K562 (cell line): Measurements from ENCODE around the gene SCIN. TPM values are rescaled to one million over a fixed set of nuclear protein-coding genes. Genes with fewer than 3 reads are reported as not detected.
A peak's percentile ranks its signal among the peaks of the same experiment; 100 is the strongest.
"Not testable (repeated sequence)": the region's sequence is repeated elsewhere in the genome, so short reads cannot be mapped to it uniquely, and the experiment has no call there.

Experiments used
- ATAC-seq: fragments of 200-7000 bp; cut with Tn5 transposase; 3 replicates; pipeline ENCODE4 v1.9.1; 2020; ENCODE audit warnings: moderate library complexity
- BruUV-seq: library from RNA; stranded (reverse); fragments of 400-500 nt; replicated peaks from 2 replicates; lab custom pipeline; 2021; lab: Mats Ljungman, UMichigan
- CTCF ChIA-PET: fragments of 300-600 bp; formaldehyde crosslinking; extraction: SDS; loops from one replicate; lab custom pipeline; 2021; ENCODE audit warnings: low intra/inter-chr PET ratio; lab: Yijun Ruan, JAX
- POLR2A ChIA-PET: fragments of 300-600, 350-650 bp; sonication (Branson Sonifier 250); formaldehyde crosslinking; extraction: SDS; loops from one replicate; lab custom pipeline; 2021; ENCODE audit warnings: antibody characterized with exemption, inconsistent platforms; lab: Yijun Ruan, JAX
- DNase-seq, 4 experiments: peaks; one replicate each; pipeline versions ENCODE4 v3.0.0 to v3.0.0-alpha.2; 2011 to 2018; ENCODE audit warnings: low spot score in 3 of 4, mixed read lengths in 3 of 4; ENCODE audit errors: extremely low read depth in 1 of 4
- FAIRE-seq: peaks from 2 replicates; lab custom pipeline; 2011; peaks lifted over from hg19 to GRCh38; lab: Jason Lieb, UNC
- H2AFZ ChIP-seq: 2 replicates; pipeline ENCODE4 v1.6.0; 2011; ENCODE audit warnings: low read depth, low read length, control low read depth, inconsistent platforms
- H3K27ac ChIP-seq: fragments of 200-600 bp; 3 replicates; pipeline ENCODE4 v1.8.0; 2011; ENCODE audit warnings: low read depth, mild to moderate bottlenecking, control low read depth, inconsistent platforms, low read length, moderate library complexity, mixed read lengths; ENCODE audit errors: extremely low read depth
- H3K27me3 ChIP-seq, 2 experiments: fragments of 300-600 bp in 1 of 2; 2 replicates in 1 of 2; 3 replicates in 1 of 2; pipeline versions ENCODE4 v1.6.0 to v1.8.0; 2011; ENCODE audit warnings: inconsistent platforms in 2 of 2, low read length in 2 of 2, mild to moderate bottlenecking in 1 of 2, mixed read lengths in 1 of 2, moderate library complexity in 1 of 2; ENCODE audit not compliant: control insufficient read depth in 2 of 2, insufficient read depth in 2 of 2
- H3K36me3 ChIP-seq: fragments of 300-600 bp; 3 replicates; pipeline ENCODE4 v1.8.0; 2011; ENCODE audit warnings: mild to moderate bottlenecking, low read length, inconsistent platforms; ENCODE audit not compliant: control insufficient read depth, insufficient read depth
- H3K4me1 ChIP-seq, 2 experiments: fragments of 200-600 bp in 1 of 2; replicated peaks in 1 of 2; 2 replicates in 1 of 2; 3 replicates in 1 of 2; pipeline versions ENCODE4 v1.5.1 to v1.8.0; 2011; ENCODE audit warnings: inconsistent platforms in 2 of 2, low read length in 2 of 2, mild to moderate bottlenecking in 1 of 2, mixed read lengths in 1 of 2, moderate library complexity in 1 of 2; ENCODE audit not compliant: control insufficient read depth in 2 of 2, insufficient read depth in 2 of 2
- H3K4me2 ChIP-seq: 2 replicates; pipeline ENCODE4 v1.6.1; 2011; ENCODE audit warnings: low read length, control low read depth, inconsistent platforms, mixed read lengths; ENCODE audit not compliant: insufficient read depth
- H3K4me3 ChIP-seq: fragments of 200-600 bp; sonication (generic), shearing (Covaris generic); 2 replicates; pipeline ENCODE4 v1.5.1; 2016; ENCODE audit warnings: control low read depth, inconsistent platforms
- H3K79me2 ChIP-seq: fragments of 200-600 bp; 3 replicates; pipeline ENCODE4 v1.8.0; 2011; ENCODE audit warnings: low read length, inconsistent platforms; ENCODE audit not compliant: control insufficient read depth, insufficient read depth
- H3K9ac ChIP-seq, 2 experiments: 2 replicates each; pipeline versions ENCODE4 v1.6.0 to v1.6.1; 2011; ENCODE audit warnings: low read depth in 2 of 2, low read length in 2 of 2, control low read depth in 1 of 2, inconsistent platforms in 1 of 2, mild to moderate bottlenecking in 1 of 2, mixed read lengths in 1 of 2; ENCODE audit not compliant: insufficient read depth in 1 of 2
- H3K9me1 ChIP-seq: one replicate; pipeline ENCODE4 v1.6.0; 2011; ENCODE audit warnings: inconsistent platforms, mild to moderate bottlenecking, low read length, moderate library complexity; ENCODE audit not compliant: control insufficient read depth, insufficient read depth
- H3K9me3 ChIP-seq: replicated peaks from 2 replicates; pipeline ENCODE4 v1.5.1; 2011; ENCODE audit warnings: low read depth, low read length, inconsistent platforms; ENCODE audit not compliant: control insufficient read depth, insufficient read depth
- H4K20me1 ChIP-seq: replicated peaks from 2 replicates; pipeline ENCODE4 v1.6.1; 2011; ENCODE audit warnings: low read length, inconsistent platforms, mixed read lengths; ENCODE audit not compliant: control insufficient read depth, insufficient read depth
- CHCHD3 ChIP-seq: fragments of 250-450 bp; sonication (Bioruptor Pico); IDR thresholded peaks from 2 replicates; pipeline ENCODE4 v2.1.2; 2022; ENCODE audit warnings: mild to moderate bottlenecking
- DMBX1 ChIP-seq: fragments of 250-450 bp; sonication (Bioruptor Pico); IDR thresholded peaks from 2 replicates; pipeline ENCODE4 v1.8.0; 2022; ENCODE audit warnings: inconsistent platforms, mild to moderate bottlenecking, moderate library complexity, borderline replicate concordance
- LEF1 ChIP-seq: fragments of 450-650 bp; IDR thresholded peaks from 2 replicates; pipeline ENCODE4 v1.6.1; 2016; ENCODE audit warnings: mild to moderate bottlenecking
- ZBTB1 ChIP-seq: sonication (generic); formaldehyde crosslinking; IDR thresholded peaks from 2 replicates; pipeline ENCODE4 v1.8.1; 2023; ENCODE audit warnings: missing genetic modification reagents, low read depth, mild to moderate bottlenecking, borderline replicate concordance
- ZNF707 ChIP-seq: fragments of 250-450 bp; sonication (Bioruptor Pico); conservative IDR thresholded peaks from 2 replicates; pipeline ENCODE4 v1.8.0; 2022; ENCODE audit warnings: inconsistent platforms, mild to moderate bottlenecking, moderate library complexity
- ZNF79 ChIP-seq: fragments of 250-450 bp; sonication (Bioruptor Pico); IDR thresholded peaks from 2 replicates; pipeline ENCODE4 v1.4.0; 2020; ENCODE audit warnings: low read depth, mild to moderate bottlenecking, moderate library complexity
- ZSCAN29 ChIP-seq: fragments of 450-650 bp; IDR thresholded peaks from 2 replicates; pipeline ENCODE4 v1.6.1; 2017
- ZSCAN32 ChIP-seq: fragments of 450-650 bp; formaldehyde crosslinking; IDR thresholded peaks from 2 replicates; pipeline ENCODE4 v1.4.0; 2020; ENCODE audit warnings: mild to moderate bottlenecking, moderate library complexity
- WGBS: fragments of 100-300 bp; shearing (Covaris generic); methylation state at CpG from one replicate; pipeline ENCODE4 v1.1.6; 2016; ENCODE audit warnings: low coverage, mixed read lengths; ENCODE audit not compliant: insufficient coverage; ENCODE audit errors: missing lambda C conversion rate; 5-methylcytosine and 5-hydroxymethylcytosine counted together
- in situ Hi-C: fragments of 300-500 bp; cut with MboI; formaldehyde crosslinking; loops from 4 replicates; pipeline ENCODE4 v1.15.0; 2018; ENCODE audit warnings: inconsistent platforms, mixed read lengths
- intact Hi-C: fragments of 100-400 bp; cut with micrococcal nuclease; formaldehyde crosslinking; loops from 2 replicates; pipeline ENCODE4 v1.14.2; 2022
- polyA plus RNA-seq, 8 experiments: library from polyadenylated mRNA; depleted of rRNA in 4 of 8; stranded (reverse) in 5 of 8; unstranded in 3 of 8; fragments of >200 nt; fragmentation: Nextera tagmentation in 2 of 8; fragmentation: Illumina TruSeq in 1 of 8; extraction: Ambion mirVana in 2 of 8; extraction: Trizol in 1 of 8; gene quantifications; 2 replicates each; pipeline versions ENCODE4 v1.2.1 to v1.2.3, GENCODE V29; 2011 to 2014; ENCODE audit warnings: inconsistent platforms in 1 of 8, missing spikeins in 1 of 8
- total RNA-seq, 7 experiments: library from RNA; depleted of rRNA in 6 of 7; stranded (reverse); fragments of >200 nt in 6 of 7; fragmentation: Illumina TruSeq in 2 of 7; extraction: Trizol in 2 of 7; gene quantifications; 2 replicates each; pipeline versions ENCODE4 v1.2.1 to v1.2.3, GENCODE V29; 2011 to 2021; ENCODE audit warnings: low replicate concordance in 1 of 7
- TF ChIP-seq, protein P1 (sequence below), 2 experiments: fragments of 450-650 bp in 1 of 2; sonication (generic) in 1 of 2; formaldehyde crosslinking in 1 of 2; IDR thresholded peaks; 2 replicates each; pipeline versions ENCODE4 v1.7.1 to v1.9.0; 2016 to 2022; ENCODE audit warnings: inconsistent platforms in 1 of 2, mild to moderate bottlenecking in 1 of 2, missing genetic modification reagents in 1 of 2

Gene SCIN
- total and polyA plus RNA-seq, 9 of the 15 experiments (the other 6 are each of a cell fraction or from before 2014, with no cell fraction given): 0.67 to 18.2 (median 10.6) TPM

DNA sequence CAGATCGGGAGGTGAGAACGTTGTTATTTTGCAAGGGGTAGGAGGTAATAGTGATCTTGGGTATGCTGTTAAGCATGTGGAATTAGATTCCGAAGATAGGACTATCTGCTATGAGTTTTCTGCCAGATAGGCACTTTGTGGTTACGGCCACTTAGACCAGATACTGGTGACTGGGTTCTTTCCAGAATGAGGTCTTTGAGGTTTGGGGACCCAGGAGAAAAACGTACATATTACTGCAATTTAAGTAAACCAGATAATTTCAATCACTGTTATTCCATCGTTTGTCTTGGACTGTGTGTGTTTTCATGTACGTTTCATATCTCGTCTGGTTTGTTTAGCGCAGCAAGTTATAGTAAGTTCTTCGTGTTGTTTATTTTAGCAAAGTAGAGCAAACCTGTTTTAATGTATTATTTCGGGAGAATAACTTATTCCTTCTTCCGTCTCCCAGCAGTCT lies 117.2 kb downstream of the SCIN start (continued):
- TF ChIP-seq DMBX1 (no peak), LEF1 (0 out of 2 replicates have a peak, but pooled peaks have one; percentile 53), ZSCAN32 (CRISPR knock-in tag) (no peak), ZNF707 (CRISPR knock-in tag) (no peak), CHCHD3 (peak; percentile 78; the same call in 1 of the 2 replicates), ZSCAN29 (0 out of 2 replicates have a peak, but pooled peaks have one; percentile 62), ZNF79 (CRISPR knock-in tag) (no peak), ZBTB1 (CRISPR knock-in tag) (no peak)

DNA sequence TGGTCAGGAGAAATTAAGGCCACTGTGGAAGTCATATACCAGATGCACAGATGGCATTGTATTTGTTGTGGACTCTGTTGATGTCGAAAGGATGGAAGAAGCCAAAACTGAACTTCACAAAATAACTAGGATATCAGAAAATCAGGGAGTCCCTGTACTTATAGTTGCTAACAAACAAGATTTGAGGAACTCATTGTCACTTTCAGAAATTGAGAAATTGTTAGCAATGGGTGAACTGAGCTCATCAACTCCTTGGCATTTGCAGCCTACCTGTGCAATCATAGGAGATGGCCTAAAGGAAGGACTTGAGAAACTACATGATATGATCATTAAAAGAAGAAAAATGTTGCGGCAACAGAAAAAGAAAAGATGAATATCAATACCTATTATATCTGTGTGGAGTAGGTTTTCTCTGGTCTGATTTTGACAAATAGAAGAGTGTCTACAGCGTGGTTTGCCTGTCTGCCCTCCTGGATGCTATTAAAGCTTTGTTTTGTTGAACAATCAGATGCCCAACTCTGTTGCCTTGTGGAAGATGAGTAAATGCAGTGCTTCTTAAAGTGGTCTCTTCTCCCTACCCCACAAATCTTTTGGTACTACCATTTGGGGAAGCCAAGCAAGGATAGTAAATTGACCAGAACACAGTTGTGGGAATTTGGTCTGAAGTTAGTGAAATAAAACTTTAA lies 118.1 kb downstream of the SCIN start:
- peak; percentile 2; the same call in 2 of the 3 replicates for ATAC-seq
- Histone ChIP-seq H3K4me1 (peaks cover 9 to 11% of the 10 kb centered on the region in 2 experiments; a peak in 4 of 5 replicates), H3K4me2 (peak overlapping the region; percentile 84), H4K20me1 (peaks cover 34% of the 10 kb centered on the region), H3K4me3 (peak overlapping the region; percentile 61), H3K27ac (peak overlapping the region; percentile 47; the same call in 1 of the 3 replicates), H3K79me2 (peaks cover 72% of the 10 kb centered on the region), H3K36me3 (peaks cover 46% of the 10 kb centered on the region), H3K9ac (peak overlapping the region in 1 of 2 experiments; percentile 81; a peak in 3 of 4 replicates)
- CTCF ChIA-PET: interaction anchor here (2.4 kb wide), 1 partner anchor 574 kb away, joined by 15 read pairs; no protein-coding TSS in a partner anchor
- H2AFZ ChIP-seq, H3K9me1 ChIP-seq, in situ Hi-C loops, BruUV-seq, H3K27me3 ChIP-seq, DNase-seq, H3K9me3 ChIP-seq: not testable (repeated sequence)
- POLR2A ChIA-PET: interaction anchor here (0.5 to 2.2 kb wide), 3 partner anchors 71 to 543 kb away, joined by 4 to 7 read pairs (median 4); no protein-coding TSS in a partner anchor
- intact Hi-C loops: loop anchor here (5.0 to 10.0 kb wide), 2 partner anchors 109 to 346 kb away; no protein-coding TSS in a partner anchor
- WGBS: 0% methylated on average over 1 of the region's 3 CpGs
- FAIRE-seq: peak; percentile 32
- TF ChIP-seq, protein P1, sequence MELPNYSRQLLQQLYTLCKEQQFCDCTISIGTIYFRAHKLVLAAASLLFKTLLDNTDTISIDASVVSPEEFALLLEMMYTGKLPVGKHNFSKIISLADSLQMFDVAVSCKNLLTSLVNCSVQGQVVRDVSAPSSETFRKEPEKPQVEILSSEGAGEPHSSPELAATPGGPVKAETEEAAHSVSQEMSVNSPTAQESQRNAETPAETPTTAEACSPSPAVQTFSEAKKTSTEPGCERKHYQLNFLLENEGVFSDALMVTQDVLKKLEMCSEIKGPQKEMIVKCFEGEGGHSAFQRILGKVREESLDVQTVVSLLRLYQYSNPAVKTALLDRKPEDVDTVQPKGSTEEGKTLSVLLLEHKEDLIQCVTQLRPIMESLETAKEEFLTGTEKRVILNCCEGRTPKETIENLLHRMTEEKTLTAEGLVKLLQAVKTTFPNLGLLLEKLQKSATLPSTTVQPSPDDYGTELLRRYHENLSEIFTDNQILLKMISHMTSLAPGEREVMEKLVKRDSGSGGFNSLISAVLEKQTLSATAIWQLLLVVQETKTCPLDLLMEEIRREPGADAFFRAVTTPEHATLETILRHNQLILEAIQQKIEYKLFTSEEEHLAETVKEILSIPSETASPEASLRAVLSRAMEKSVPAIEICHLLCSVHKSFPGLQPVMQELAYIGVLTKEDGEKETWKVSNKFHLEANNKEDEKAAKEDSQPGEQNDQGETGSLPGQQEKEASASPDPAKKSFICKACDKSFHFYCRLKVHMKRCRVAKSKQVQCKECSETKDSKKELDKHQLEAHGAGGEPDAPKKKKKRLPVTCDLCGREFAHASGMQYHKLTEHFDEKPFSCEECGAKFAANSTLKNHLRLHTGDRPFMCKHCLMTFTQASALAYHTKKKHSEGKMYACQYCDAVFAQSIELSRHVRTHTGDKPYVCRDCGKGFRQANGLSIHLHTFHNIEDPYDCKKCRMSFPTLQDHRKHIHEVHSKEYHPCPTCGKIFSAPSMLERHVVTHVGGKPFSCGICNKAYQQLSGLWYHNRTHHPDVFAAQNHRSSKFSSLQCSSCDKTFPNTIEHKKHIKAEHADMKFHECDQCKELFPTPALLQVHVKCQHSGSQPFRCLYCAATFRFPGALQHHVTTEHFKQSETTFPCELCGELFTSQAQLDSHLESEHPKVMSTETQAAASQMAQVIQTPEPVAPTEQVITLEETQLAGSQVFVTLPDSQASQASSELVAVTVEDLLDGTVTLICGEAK (IDR thresholded peaks at IDR 0.05): peak; percentile 91
- TF ChIP-seq, protein P1 (CRISPR knock-in tag; IDR thresholded peaks at IDR 0.05): peak; percentile 65; the same call in 1 of the 2 replicates
